C4-2B (cell line): ENCODE data around the gene SPINK8.

ENCODE experiments used
- ZFX ChIP-seq: fragments of 450-650 bp; IDR thresholded peaks from 2 replicates; pipeline ENCODE4 v1.6.1; 2017
- TF ChIP-seq, protein P1 (sequence below): fragments of 450-650 bp; conservative IDR thresholded peaks from 2 replicates; pipeline ENCODE4 v1.5.1; 2017; ENCODE audit warnings: mild to moderate bottlenecking

DNA sequence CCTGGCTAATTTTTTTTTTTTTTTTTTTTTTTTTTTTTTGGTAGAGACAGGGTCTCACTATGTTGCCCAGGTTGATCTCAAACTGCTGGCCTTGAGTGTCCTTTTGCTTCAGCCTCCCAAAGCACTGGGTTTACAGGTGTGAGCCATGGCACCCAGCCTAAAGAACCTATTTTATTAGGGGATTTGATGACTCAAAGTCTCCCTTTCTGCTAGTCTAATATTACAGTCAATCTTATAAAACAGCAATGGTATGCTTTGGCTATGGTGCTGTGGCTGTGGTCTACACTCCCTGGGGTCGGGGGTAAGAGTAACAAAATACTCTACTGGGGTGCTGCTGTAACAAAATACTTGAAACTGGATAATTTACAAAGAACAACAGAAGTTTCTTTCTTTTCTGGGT is 47.8 kb downstream of the SPINK8 start:
- TF ChIP-seq, protein P1, sequence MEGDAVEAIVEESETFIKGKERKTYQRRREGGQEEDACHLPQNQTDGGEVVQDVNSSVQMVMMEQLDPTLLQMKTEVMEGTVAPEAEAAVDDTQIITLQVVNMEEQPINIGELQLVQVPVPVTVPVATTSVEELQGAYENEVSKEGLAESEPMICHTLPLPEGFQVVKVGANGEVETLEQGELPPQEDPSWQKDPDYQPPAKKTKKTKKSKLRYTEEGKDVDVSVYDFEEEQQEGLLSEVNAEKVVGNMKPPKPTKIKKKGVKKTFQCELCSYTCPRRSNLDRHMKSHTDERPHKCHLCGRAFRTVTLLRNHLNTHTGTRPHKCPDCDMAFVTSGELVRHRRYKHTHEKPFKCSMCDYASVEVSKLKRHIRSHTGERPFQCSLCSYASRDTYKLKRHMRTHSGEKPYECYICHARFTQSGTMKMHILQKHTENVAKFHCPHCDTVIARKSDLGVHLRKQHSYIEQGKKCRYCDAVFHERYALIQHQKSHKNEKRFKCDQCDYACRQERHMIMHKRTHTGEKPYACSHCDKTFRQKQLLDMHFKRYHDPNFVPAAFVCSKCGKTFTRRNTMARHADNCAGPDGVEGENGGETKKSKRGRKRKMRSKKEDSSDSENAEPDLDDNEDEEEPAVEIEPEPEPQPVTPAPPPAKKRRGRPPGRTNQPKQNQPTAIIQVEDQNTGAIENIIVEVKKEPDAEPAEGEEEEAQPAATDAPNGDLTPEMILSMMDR, result no peak
- TF ChIP-seq ZFX, result no peak
